ENCODE results near the gene POLL. TPM values are rescaled to one million over a fixed set of nuclear protein-coding genes. Genes with fewer than 3 reads are reported as not detected.

Gene POLL
- total and polyA plus RNA-seq, 2 donors (not counting 3 experiments of a cell fraction or from before 2014, with no cell fraction given): 34.3 to 42.3 TPM

DNA sequence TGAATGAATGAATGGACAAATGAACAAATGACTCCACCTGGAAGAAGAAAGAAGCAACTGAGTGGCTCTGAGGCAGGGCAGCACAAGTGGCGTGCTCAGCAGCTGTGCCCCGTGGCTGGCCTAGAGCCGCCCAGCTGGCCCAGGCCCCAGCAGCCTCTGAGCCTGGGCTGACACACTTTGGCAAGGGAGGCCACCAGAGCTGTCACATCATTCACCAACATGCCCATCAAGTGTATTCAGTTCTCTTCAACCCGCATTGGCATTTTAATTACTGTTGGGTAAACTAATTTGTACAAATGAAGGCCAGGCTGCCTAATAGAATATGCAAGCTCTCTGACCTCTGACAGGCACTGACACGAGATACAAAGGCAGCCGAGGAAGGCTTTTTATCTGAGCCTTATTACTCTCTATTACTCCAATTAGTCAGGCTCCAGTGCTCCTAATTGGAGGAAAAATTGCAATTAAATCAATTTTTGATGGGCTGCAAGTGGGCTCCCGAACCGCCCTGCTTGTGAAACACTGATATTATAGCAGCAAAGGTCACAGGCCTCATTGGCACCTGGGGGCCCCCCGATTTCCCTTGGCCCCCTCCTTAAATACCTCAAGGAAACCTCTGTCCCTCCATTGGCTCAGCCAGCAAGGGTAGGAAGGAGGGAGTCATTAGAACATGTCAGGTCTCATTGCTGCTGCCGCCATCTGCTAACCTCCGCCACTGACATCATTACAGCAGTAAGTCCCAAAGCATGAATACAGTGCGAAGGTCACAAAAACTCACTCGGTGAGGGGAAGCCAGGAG, 42.0 kb upstream of the POLL start:
- Histone ChIP-seq H3K4me2 (ENCODE audit: insufficient read depth, low read length) (no peak overlapping the region), H3K27ac (ENCODE audit: insufficient read depth, low read depth, low read length) (no peak overlapping the region), H4K20me1 (replicated peaks; ENCODE audit: control insufficient read depth, extremely low read depth, insufficient read depth, low read length) (no peaks in the 10 kb centered on the region), H2AFZ (ENCODE audit: low read depth, low read length) (no peak overlapping the region), H3K4me1 (ENCODE audit: control insufficient read depth, extremely low read depth, insufficient read depth, low read length) (no peaks in the 10 kb centered on the region), H3K27me3 (ENCODE audit: control insufficient read depth in 2 of 2, insufficient read depth in 2 of 2, low read length in 2 of 2) (no peaks in the 10 kb centered on the region), H3K9me3 (replicated peaks; ENCODE audit: control insufficient read depth, insufficient read depth, low read length) (no peaks in the 10 kb centered on the region), H3K79me2 (ENCODE audit: control insufficient read depth, insufficient read depth, low read length) (no peaks in the 10 kb centered on the region), H3K4me3 (replicated peaks in 1 of 3; ENCODE audit: insufficient read depth in 1 of 3, low read depth in 1 of 3, low read length in 3 of 3) (no peak overlapping the region), H3K9me1 (replicated peaks; ENCODE audit: control insufficient read depth, extremely low read depth, insufficient read depth, low read length) (no peaks in the 10 kb centered on the region), H3K9ac (replicated peaks; ENCODE audit: extremely low read depth, insufficient read depth, low read length) (no peak overlapping the region), H3K36me3 (ENCODE audit: control insufficient read depth in 2 of 2, extremely low read depth in 1 of 2, insufficient read depth in 2 of 2, low read length in 2 of 2) (peaks cover 0 to 6% of the 10 kb centered on the region in 2 experiments)
- FAIRE-seq (no peak), DNase-seq (ENCODE audit: low read depth, low spot score) (no peak)
- no TSS peak for BruUV-seq (replicated peaks)
- POLR2A ChIA-PET: no interaction called here
- dilution Hi-C loops (cut with MboI; ENCODE audit: extremely low pct_ligation_motif_present, low sequenced_read_pairs) (no loop called here), intact Hi-C loops (cut with micrococcal nuclease) (no loop called here)
- CTCF ChIA-PET: interaction anchor here (0.9 to 1.0 kb wide), 2 partner anchors 12 to 28 kb away, joined by 3 read pairs; no protein-coding TSS in a partner anchor
- TF ChIP-seq FOS (IDR thresholded peaks at IDR 0.05; ENCODE audit: borderline replicate concordance, insufficient read depth, low read length): no peak
- TF ChIP-seq JUN (IDR thresholded peaks at IDR 0.05; ENCODE audit: borderline replicate concordance, insufficient read depth, insufficient read length, low read depth): no peak
- no peak for TF ChIP-seq GATA2 (IDR thresholded peaks at IDR 0.05; ENCODE audit: insufficient read depth, insufficient read length, low read depth, low read length)

DNA sequence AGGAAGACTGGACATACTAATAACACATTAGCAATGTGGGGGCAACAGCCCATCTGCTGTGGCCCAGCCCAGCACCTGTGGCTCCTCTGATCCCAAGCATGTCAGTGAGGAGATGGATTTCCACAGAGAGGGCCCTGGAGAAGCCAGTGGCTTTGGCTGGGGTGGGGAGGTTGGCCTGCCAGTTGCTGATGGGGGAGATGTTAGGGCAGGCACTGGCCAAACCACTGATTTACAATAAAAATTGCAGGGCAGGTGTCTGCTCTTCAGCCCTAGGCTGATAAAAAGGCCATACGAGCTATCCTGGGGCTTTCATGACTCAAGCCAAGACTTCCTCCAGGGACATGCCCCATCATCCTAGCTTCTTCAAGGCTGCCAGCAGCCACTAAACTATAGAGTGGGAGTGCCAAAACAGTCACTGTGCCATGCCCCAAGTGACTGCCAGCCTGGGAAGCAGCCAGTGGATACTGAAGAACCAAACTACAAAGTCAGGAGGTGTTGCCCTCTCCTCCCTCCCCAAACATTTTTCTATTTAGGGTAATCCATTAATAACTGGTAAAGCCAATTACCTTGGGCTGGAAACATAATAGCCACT, 37.9 kb upstream of the POLL start:
- Histone ChIP-seq H3K9me1 (replicated peaks; ENCODE audit: control insufficient read depth, extremely low read depth, insufficient read depth, low read length) (no peaks in the 10 kb centered on the region), H3K27me3 (ENCODE audit: control insufficient read depth in 2 of 2, insufficient read depth in 2 of 2, low read length in 2 of 2) (no peaks in the 10 kb centered on the region), H3K9ac (replicated peaks; ENCODE audit: extremely low read depth, insufficient read depth, low read length) (no peak overlapping the region), H3K4me3 (replicated peaks in 1 of 3; ENCODE audit: insufficient read depth in 1 of 3, low read depth in 1 of 3, low read length in 3 of 3) (no peak overlapping the region), H3K36me3 (ENCODE audit: control insufficient read depth in 2 of 2, extremely low read depth in 1 of 2, insufficient read depth in 2 of 2, low read length in 2 of 2) (peaks cover 2 to 8% of the 10 kb centered on the region in 2 experiments), H3K79me2 (ENCODE audit: control insufficient read depth, insufficient read depth, low read length) (no peaks in the 10 kb centered on the region), H2AFZ (ENCODE audit: low read depth, low read length) (no peak overlapping the region), H3K27ac (ENCODE audit: insufficient read depth, low read depth, low read length) (no peak overlapping the region), H3K4me1 (ENCODE audit: control insufficient read depth, extremely low read depth, insufficient read depth, low read length) (no peaks in the 10 kb centered on the region), H3K4me2 (ENCODE audit: insufficient read depth, low read length) (no peak overlapping the region), H3K9me3 (replicated peaks; ENCODE audit: control insufficient read depth, insufficient read depth, low read length) (no peaks in the 10 kb centered on the region), H4K20me1 (replicated peaks; ENCODE audit: control insufficient read depth, extremely low read depth, insufficient read depth, low read length) (no peaks in the 10 kb centered on the region)
- CTCF ChIA-PET: no interaction called here
- FAIRE-seq: no peak
- no peak for TF ChIP-seq POLR2A (IDR thresholded peaks at IDR 0.05; ENCODE audit: low read depth, low read length)
- no peak for TF ChIP-seq POLR2AphosphoS5 (IDR thresholded peaks at IDR 0.05; ENCODE audit: insufficient read depth, low read depth, low read length)
- TF ChIP-seq EZH2 (IDR thresholded peaks at IDR 0.05; ENCODE audit: borderline replicate concordance, low read depth, low read length, severe bottlenecking): no peak
- TF ChIP-seq, protein P1, sequence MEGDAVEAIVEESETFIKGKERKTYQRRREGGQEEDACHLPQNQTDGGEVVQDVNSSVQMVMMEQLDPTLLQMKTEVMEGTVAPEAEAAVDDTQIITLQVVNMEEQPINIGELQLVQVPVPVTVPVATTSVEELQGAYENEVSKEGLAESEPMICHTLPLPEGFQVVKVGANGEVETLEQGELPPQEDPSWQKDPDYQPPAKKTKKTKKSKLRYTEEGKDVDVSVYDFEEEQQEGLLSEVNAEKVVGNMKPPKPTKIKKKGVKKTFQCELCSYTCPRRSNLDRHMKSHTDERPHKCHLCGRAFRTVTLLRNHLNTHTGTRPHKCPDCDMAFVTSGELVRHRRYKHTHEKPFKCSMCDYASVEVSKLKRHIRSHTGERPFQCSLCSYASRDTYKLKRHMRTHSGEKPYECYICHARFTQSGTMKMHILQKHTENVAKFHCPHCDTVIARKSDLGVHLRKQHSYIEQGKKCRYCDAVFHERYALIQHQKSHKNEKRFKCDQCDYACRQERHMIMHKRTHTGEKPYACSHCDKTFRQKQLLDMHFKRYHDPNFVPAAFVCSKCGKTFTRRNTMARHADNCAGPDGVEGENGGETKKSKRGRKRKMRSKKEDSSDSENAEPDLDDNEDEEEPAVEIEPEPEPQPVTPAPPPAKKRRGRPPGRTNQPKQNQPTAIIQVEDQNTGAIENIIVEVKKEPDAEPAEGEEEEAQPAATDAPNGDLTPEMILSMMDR (IDR thresholded peaks at IDR 0.05; ENCODE audit: extremely low read depth in 1 of 2, insufficient read depth in 1 of 2, low read depth in 1 of 2, low read length in 2 of 2): no peak
- TF ChIP-seq, protein P2, sequence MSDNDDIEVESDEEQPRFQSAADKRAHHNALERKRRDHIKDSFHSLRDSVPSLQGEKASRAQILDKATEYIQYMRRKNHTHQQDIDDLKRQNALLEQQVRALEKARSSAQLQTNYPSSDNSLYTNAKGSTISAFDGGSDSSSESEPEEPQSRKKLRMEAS (IDR thresholded peaks at IDR 0.05; ENCODE audit: insufficient read depth, insufficient read length): no peak
- TF ChIP-seq GATA2 (IDR thresholded peaks at IDR 0.05; ENCODE audit: insufficient read depth, insufficient read length, low read depth, low read length): no peak
- TF ChIP-seq FOS (IDR thresholded peaks at IDR 0.05; ENCODE audit: borderline replicate concordance, insufficient read depth, low read length): no peak
- no peak for TF ChIP-seq MYC (IDR thresholded peaks at IDR 0.05; ENCODE audit: low read depth, low read length)
- no peak for TF ChIP-seq JUN (IDR thresholded peaks at IDR 0.05; ENCODE audit: borderline replicate concordance, insufficient read depth, insufficient read length, low read depth)
- no TSS peak for BruUV-seq (replicated peaks)
- intact Hi-C loops (cut with micrococcal nuclease) (no loop called here), dilution Hi-C loops (cut with MboI; ENCODE audit: extremely low pct_ligation_motif_present, low sequenced_read_pairs) (no loop called here)
- DNase-seq (ENCODE audit: low read depth, low spot score): no peak
- POLR2A ChIA-PET: no interaction called here

Data from endothelial cell of umbilical vein (primary cell).